Activated T-cell treated with anti-CD3 and anti-CD28 coated beads, Interleukin-2, amount 50 U/mL, for 48 hours (primary cell): ENCODE results near the gene SZRD1.
"Not testable (repeated sequence)": the region's sequence is repeated elsewhere in the genome, so short reads cannot be mapped to it uniquely, and the experiment has no call there.

Experiments
- DNase-seq, 2 experiments: peaks; one replicate each; pipeline ENCODE4 v3.0.0-alpha.2; 2020

SZRD1 gene

GRCh38 chr1:16366722-16367257, at the start of gene SZRD1:
Gene SZRD1, plus strand, starts transcription at chr1:16367242. Its CDS starts 16 bp downstream, at chr1:16367258.
- DNase-seq = peak; percentile 96

GRCh38 chr1:16318555-16318954, 48.5 kb upstream of the SZRD1 start:
- no peak for DNase-seq

GRCh38 chr1:16321176-16321867, 45.7 kb upstream of the SZRD1 start:
- DNase-seq = no peak

GRCh38 chr1:16324456-16324890, 42.6 kb upstream of the SZRD1 start:
- DNase-seq = no peak

GRCh38 chr1:16326833-16327404, 40.1 kb upstream of the SZRD1 start:
- DNase-seq = no peak

GRCh38 chr1:16334655-16335340, 32.2 kb upstream of the SZRD1 start:
- no peak for DNase-seq

GRCh38 chr1:16338961-16339360, 28.1 kb upstream of the SZRD1 start:
- no peak for DNase-seq

GRCh38 chr1:16340673-16341072, 26.4 kb upstream of the SZRD1 start:
- no peak for DNase-seq

- no peak for DNase-seq
Observed at GRCh38 chr1:16342331-16343062, 24.5 kb upstream of the SZRD1 start.

- not testable (repeated sequence) for DNase-seq
Observed at GRCh38 chr1:16343276-16343675, 23.8 kb upstream of the SZRD1 start.

- no peak for DNase-seq
Observed at GRCh38 chr1:16348414-16349182, 18.4 kb upstream of the SZRD1 start.

- DNase-seq = no peak
Observed at GRCh38 chr1:16349847-16350406, 17.1 kb upstream of the SZRD1 start.

- no peak for DNase-seq
Observed at GRCh38 chr1:16351456-16351993, 15.5 kb upstream of the SZRD1 start.

- peak; percentile 94 to 96 for DNase-seq
Observed at GRCh38 chr1:16351994-16352841, 14.8 kb upstream of the SZRD1 start, which contains the start of gene FBXO42. Gene FBXO42, minus strand, starts transcription at chr1:16352480. Its CDS starts 37,062 bp downstream, at chr1:16315418.

GRCh38 chr1:16352842-16353535, 14.1 kb upstream of the SZRD1 start:
- DNase-seq = no peak

GRCh38 chr1:16354619-16355018, 12.4 kb upstream of the SZRD1 start:
- DNase-seq = no peak

GRCh38 chr1:16356867-16357266, 10.2 kb upstream of the SZRD1 start:
- no peak for DNase-seq

- not testable (repeated sequence) for DNase-seq
Observed at GRCh38 chr1:16365146-16365498, 1.9 kb upstream of the SZRD1 start.

GRCh38 chr1:16367258-16367967, 371 bp downstream of the SZRD1 start:
- peak; percentile 93 for DNase-seq
